HG03108 (cell line): Measurements from ENCODE around the gene ATP8A2.
"Not testable (repeated sequence)": the region's sequence is repeated elsewhere in the genome, so short reads cannot be mapped to it uniquely, and the experiment has no call there.

ENCODE experiments used
- ATAC-seq: cut with Tn5 transposase; IDR thresholded peaks from one replicate; pipeline ENCODE4 v1.9.1; 2021; ENCODE audit warnings: moderate library complexity; ENCODE audit not compliant: unreplicated experiment

The ATP8A2 gene

GRCh38 chr13:25939961-25940687 lies 568.4 kb downstream of the ATP8A2 start:
- ATAC-seq = no peak

DNA sequence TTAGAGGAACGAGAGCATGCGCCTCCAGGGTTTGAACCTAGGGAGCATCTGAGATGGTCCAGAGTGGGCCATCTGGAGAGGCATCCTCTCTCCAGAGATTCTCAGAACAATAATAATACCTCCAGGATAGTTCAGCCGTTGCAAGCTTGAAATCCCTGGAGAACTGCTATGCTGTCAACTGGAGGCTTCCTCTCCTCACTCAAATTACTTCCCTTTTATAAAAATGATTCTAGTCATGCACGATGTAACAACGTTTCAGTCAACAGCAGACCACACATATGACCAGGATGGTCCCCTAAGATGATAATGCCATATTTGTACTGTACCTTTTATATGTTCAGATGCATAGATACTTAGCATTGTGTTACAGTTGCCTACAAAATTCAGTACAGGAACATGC lies 571.3 kb downstream of the ATP8A2 start:
- no peak for ATAC-seq

DNA sequence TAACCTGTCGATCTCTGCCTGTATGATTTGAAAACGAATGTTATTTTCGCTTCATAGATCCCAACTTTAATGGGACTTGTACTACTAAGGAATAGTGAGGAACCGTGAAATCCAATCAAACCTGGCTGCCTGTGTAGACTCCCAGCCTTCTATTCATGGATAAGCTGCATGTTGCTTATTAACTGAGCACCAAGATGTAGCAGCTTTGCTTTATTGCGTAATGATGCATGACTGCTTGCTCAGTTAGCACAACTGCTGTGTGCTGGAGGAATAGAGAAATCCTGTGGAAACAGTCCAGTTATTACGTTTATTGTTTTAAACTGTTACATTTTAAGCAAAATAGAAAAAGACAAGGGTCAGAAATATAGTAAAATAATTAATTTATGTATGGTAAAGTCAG lies 571.9 kb downstream of the ATP8A2 start:
- no peak for ATAC-seq

- ATAC-seq = no peak
These were observed 573.8 kb downstream of the ATP8A2 start for GRCh38 chr13:25945596-25945995.

- ATAC-seq = no peak
These were observed 574.5 kb downstream of the ATP8A2 start for GRCh38 chr13:25946321-25946720.

DNA sequence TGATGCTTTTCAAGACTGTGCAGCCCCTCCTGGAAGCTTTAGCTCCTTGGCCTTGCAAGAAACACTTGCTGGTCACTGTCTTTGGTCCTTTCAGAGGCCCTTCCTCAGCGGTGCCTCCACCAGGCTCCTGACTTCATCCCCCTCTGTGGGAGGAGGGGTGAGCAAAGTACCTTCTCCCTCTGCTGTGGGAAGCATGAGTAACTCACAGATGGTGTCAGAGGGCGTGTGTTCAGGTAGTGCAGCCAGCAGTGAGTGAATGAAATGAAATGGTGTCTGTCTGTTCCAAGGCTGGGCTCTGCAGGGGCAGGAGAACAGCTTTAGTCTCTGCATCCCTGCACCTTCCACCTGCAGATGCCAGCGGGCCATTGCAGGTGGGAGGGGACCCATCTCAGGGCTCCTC lies 577.1 kb downstream of the ATP8A2 start:
- no peak for ATAC-seq

DNA sequence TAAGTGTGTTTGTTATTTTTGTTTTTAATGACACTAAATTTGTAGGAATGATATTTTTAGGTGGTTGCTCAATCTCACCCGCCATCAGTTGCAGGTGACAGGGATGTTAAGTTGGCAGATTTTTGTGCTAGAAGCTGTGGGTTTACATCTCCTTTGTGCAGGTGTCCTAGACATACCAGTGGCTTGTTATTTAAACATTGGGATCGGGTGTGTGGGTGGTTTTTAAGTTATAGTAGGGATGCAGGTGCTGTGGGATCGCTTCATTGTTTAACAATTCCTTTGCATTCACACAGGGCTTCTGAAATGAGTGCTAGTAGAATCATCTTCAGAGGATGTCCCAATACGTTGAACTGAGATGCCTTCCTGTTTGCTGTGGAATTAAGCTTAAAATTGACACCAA lies 580.1 kb downstream of the ATP8A2 start:
- no peak for ATAC-seq

DNA sequence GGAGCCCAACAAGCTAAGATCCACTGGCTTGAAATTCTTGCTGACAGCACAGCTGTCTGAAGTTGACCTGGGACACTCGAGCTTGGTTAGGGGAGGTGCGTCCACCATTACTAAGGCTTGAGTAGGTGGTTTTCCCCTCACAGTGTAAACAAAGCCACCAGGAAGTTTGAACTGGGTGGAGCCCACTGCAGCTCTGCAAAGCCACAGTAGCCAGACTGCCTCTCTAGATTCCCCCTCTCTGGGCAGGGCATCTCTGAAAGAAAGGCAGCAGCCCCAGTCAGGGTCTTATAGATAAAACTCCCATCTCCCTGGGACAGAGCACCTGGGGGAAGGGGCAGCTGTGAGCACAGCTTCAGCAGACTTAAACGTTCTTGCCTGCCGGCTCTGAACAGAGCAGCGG lies 582.3 kb downstream of the ATP8A2 start:
- ATAC-seq = not testable (repeated sequence)

- ATAC-seq = not testable (repeated sequence)
These were observed 583.2 kb downstream of the ATP8A2 start for GRCh38 chr13:25954943-25955342.

- ATAC-seq = no peak
These were observed 587.2 kb downstream of the ATP8A2 start for GRCh38 chr13:25958986-25959385.

- no peak for ATAC-seq
These were observed 589.5 kb downstream of the ATP8A2 start for GRCh38 chr13:25961294-25961693.

GRCh38 chr13:25963674-25964073 lies 591.9 kb downstream of the ATP8A2 start:
- ATAC-seq = no peak

DNA sequence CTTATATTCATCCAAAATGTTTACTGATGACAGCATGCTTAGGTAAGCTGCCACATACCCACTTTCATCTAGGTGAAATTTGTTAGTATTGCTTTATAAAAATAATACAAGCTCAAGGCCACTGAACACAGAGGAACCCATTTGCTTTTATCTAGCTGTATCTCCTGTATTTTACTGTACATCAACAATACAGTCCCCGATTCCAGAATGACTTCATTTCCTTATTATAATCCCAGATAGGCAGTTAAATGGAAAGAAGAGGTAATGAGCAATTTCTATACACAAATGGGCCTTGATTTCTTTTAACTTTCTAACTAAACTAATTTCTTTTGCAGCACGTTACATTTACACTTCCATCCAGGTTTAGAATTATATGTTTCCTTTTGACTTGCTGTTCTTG lies 593.8 kb downstream of the ATP8A2 start:
- ATAC-seq = no peak

GRCh38 chr13:25966086-25966485 lies 594.3 kb downstream of the ATP8A2 start:
- no peak for ATAC-seq

GRCh38 chr13:25967144-25967543 lies 595.4 kb downstream of the ATP8A2 start:
- ATAC-seq = no peak

DNA sequence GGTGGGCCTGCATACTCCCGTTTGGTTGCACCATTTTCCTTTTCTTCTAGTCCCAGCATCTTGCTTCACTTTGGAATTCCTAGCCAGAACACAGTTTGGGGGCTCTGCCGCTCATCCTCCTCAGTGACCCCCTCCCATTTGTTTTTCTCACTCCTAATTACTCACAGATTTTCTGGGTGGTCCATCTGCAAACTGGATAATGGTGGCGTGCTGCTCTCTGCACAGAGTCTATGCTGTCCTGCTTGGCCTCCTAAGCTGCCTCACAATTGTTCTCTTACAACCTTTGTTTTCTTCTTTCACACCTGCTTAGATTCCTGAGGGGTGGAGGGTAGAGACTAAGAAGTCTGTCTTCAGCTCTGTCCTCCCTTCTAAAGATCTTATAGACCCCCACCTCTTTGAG lies 599.3 kb downstream of the ATP8A2 start:
- no peak for ATAC-seq

- no peak for ATAC-seq
These were observed 599.8 kb downstream of the ATP8A2 start for GRCh38 chr13:25971459-25972145.

- ATAC-seq = no peak
These were observed 601.3 kb downstream of the ATP8A2 start for GRCh38 chr13:25973085-25973484.

DNA sequence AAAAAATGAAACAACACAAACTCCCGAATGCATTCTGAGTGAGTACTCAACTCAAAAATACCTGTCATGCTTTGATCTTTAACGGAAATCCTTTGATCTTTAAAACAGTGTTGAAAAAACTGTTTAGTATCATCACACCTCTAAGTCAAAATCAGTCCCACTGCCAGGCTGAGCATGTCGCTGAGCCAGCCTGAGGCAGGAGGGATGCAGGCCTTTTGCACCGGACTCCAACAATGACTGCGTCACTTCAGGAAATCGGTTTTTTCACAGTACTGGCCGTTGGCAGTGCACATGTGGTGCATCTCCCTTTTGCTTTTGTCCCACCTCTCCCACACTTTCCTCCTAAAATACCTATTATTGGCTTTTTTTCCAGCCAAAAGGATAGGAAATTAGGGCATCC lies 601.8 kb downstream of the ATP8A2 start:
- ATAC-seq = no peak

DNA sequence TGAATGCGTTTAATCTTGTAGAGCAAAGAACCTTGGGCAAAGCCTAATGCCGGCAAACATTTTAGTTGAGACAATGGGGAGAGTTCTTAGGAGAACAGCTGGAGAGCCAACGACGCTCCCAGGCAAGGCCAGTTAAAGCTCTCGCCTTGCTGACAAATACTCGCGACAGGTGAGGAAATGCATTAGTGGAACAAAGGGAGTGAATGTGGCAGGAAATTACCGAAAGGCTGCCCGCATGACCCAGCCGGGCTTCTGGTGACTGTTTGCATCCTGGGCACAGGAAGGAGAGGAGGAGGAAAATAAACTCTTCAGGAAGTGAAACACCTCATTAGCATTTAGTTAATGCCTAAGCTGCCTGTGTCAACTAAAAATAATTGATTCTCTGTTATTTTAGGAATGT lies 605.4 kb downstream of the ATP8A2 start:
- no peak for ATAC-seq

DNA sequence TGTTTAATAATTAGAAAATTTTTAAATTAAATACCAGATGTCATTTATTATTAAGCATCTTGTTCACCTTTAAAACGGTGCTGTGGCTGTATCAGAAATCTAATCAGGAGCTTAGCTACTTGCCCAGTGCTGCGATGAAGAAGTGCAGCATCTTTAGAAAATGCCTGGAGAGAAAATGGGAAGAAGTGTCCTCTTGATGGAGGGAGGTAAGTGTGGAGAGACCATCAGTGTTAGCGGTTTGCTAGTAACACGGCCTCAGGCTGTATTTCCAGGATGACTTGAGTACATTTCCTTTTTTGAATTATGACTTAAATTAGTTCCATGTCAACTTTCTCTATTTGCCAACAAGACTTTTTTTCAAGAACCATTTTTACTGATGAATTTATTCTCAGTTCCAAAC lies 605.9 kb downstream of the ATP8A2 start:
- no peak for ATAC-seq

DNA sequence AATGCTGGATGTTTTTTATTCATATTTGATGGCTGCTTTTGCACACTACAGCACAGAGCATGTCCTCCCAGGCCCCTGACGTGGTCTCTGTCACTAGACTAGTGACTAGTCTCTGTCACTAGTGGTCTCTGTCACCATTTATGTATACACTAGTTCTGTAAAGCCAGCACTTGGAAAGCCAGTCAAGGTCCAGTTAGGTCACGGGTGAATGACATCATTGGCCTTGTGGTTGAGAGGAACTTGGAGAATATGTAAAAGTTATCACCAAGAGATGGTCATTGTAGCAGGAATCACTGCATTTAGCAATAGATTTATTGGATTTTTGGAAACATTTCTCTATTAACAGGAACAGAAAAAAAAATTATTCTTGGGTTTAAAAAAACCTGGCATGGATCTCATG lies 607.2 kb downstream of the ATP8A2 start:
- ATAC-seq = no peak

DNA sequence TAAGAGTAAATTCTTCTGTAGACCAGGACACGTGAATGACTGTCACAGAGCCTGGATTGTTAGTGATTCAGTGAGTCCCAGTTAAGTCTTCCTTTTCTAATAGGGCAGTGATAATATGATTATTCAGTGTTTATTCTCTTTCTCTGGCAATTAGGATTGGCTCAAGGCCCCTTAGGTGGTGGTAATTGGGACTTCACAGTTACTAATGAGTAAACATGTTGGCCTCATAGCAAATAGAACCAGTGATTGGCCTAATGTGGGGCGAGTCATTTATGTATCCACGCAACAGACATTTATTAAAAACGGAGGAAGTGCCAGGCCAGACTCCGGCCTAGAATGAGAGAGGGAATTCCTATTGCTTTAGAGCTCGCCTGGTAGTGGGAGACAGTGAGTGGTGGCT lies 607.6 kb downstream of the ATP8A2 start:
- no peak for ATAC-seq
